Peyer's patch (tissue), 4 donors: Measurements from ENCODE around the gene ETV6. TPM values are rescaled to one million over a fixed set of nuclear protein-coding genes. Genes with fewer than 3 reads are reported as not detected.

Experiments
- DNase-seq, 3 donors: peaks; one replicate each; pipeline ENCODE4 v3.0.0-alpha.2; 2017 to 2019
- H3K27ac ChIP-seq, 4 donors: fragments of 200-600 bp; sonication (generic); one replicate each; pipeline ENCODE4 v1.5.1; 2016 to 2019
- H3K27me3 ChIP-seq, 2 donors: fragments of 200-600 bp; sonication (generic); one replicate each; pipeline ENCODE4 v1.5.1; 2019
- H3K36me3 ChIP-seq, 3 donors: fragments of 200-600 bp; sonication (generic); one replicate each; pipeline ENCODE4 v1.5.1; 2016 to 2019
- H3K4me1 ChIP-seq, 4 donors: fragments of 200-600 bp; sonication (generic); one replicate each; pipeline ENCODE4 v1.5.1; 2016 to 2019
- H3K4me3 ChIP-seq, 4 donors: fragments of 200-600 bp; sonication (generic); 1 replicate in 3 of 4; 2 replicates in 1 of 4; pipeline ENCODE4 v1.5.1; 2016 to 2019; ENCODE audit warnings: mild to moderate bottlenecking in 1 of 4
- H3K9me3 ChIP-seq, 4 donors: fragments of 200-600 bp; sonication (generic); one replicate each; pipeline ENCODE4 v1.5.1; 2016 to 2019; ENCODE audit warnings: mild to moderate bottlenecking in 1 of 4
- POLR2A ChIP-seq, 2 donors: fragments of 450-650 bp; IDR thresholded peaks; one replicate each; pipeline ENCODE4 v1.5.1; 2017; ENCODE audit warnings: antibody characterized with exemption in 2 of 2, mild to moderate bottlenecking in 2 of 2, moderate library complexity in 2 of 2
- total RNA-seq, 4 donors: library from RNA; depleted of rRNA; stranded (reverse); fragments of >200 nt; gene quantifications; one replicate each; pipeline ENCODE4 v1.1.0, GENCODE V29; 2016
- TF ChIP-seq, protein P1 (sequence below), 6 experiments: fragments of 450-650 bp in 4 of 6; fragments of 200-600 bp in 2 of 6; sonication (generic) in 1 of 6; IDR thresholded peaks; one replicate each; pipeline ENCODE4 v1.5.1; 2017 to 2019; ENCODE audit warnings: antibody characterized with exemption in 6 of 6, mild to moderate bottlenecking in 3 of 6, moderate library complexity in 1 of 6

ETV6 gene
- total RNA-seq, 4 donors from 2014 or later, result 35.4 to 49.5 (median 42.2) TPM

DNA sequence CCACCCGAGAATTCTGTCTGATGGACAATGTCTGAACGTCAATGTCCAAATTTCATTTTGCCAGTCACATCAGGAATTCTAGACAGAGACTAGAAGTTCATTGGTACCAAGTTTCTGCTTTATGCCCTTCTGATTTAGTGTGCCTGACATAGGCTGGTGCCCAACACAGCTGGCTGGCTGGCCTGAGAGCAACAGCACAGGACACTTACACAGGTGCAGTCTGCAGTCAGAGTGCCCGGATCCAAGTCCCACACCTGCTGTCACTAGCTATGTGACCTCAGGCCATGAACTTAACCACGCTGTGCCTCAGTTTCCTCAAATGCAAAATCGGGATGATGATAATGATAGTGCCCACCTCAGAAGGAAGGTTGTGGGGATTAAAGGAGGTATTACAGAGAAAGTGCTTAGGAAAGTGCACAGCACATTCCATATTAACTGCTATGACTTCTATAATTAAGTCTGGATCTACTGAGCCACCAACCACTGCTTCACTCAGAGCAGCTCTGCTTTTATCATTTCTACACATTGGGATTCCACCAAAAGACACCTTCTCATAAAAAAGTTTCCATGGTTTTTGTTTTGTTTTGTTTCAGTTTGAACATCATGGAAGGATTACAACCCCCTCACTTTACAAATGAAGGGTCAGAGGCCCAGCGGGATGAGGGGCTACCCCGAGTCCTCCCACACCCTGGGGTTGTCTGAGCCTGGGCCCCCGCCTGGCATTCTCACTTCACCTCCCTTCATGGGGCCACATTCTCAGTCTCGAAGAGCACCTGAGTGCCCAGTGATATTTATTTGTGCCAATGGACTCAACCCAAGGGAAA lies 252.4 kb downstream of the ETV6 start:
- Histone ChIP-seq H3K9me3 (no peaks in the 10 kb centered on the region), H3K27ac (no peak overlapping the region), H3K36me3 (no peaks in the 10 kb centered on the region), H3K4me1 (no peaks in the 10 kb centered on the region), H3K4me3 (no peak overlapping the region), H3K27me3 (no peaks in the 10 kb centered on the region)
- TF ChIP-seq POLR2A (IDR thresholded peaks at IDR 0.05), result no peak
- TF ChIP-seq, protein P1, sequence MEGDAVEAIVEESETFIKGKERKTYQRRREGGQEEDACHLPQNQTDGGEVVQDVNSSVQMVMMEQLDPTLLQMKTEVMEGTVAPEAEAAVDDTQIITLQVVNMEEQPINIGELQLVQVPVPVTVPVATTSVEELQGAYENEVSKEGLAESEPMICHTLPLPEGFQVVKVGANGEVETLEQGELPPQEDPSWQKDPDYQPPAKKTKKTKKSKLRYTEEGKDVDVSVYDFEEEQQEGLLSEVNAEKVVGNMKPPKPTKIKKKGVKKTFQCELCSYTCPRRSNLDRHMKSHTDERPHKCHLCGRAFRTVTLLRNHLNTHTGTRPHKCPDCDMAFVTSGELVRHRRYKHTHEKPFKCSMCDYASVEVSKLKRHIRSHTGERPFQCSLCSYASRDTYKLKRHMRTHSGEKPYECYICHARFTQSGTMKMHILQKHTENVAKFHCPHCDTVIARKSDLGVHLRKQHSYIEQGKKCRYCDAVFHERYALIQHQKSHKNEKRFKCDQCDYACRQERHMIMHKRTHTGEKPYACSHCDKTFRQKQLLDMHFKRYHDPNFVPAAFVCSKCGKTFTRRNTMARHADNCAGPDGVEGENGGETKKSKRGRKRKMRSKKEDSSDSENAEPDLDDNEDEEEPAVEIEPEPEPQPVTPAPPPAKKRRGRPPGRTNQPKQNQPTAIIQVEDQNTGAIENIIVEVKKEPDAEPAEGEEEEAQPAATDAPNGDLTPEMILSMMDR (IDR thresholded peaks at IDR 0.05), result no peak
- DNase-seq, result no peak

DNA sequence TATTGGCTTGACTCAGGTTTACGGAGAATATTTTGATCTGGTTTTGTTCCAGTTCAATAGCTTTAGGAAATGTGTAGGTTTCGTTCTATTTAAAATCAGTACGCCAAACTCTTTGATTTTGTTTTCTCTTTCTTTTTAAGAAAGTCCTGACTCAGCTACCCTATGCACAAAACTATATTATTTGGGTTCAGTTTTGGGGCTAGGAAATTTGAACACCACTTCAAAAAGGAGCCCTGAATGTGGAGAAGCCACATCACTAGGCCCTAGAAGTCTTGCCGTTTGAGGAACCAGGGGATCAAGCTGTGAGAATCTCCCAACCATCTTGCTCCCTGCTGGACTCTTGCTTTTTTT lies 253.0 kb downstream of the ETV6 start:
- H3K4me1 ChIP-seq, result no peaks in the 10 kb centered on the region

DNA sequence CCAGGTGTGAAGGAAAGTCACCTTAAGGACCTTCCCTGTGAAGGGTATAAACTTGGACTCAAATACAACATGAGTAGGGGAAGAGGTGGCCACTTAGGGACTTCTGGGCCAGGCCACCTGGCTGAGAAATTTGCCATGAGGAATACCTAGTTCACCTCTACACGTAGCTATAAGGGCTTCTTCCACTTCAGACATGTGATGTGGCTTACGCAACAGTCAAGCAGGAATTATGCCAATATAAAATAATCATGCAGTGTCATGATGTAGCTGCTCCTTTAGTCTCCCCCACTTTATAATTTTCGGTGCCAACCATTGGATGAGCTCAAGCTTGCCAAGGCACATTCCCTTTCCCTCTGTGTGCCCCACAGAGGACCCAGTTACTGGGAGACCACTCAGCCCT lies 254.7 kb downstream of the ETV6 start:
- no peak for TF ChIP-seq POLR2A (IDR thresholded peaks at IDR 0.05)
- TF ChIP-seq, protein P1 (IDR thresholded peaks at IDR 0.05), result no peak
- H3K9me3 ChIP-seq, result no peaks in the 10 kb centered on the region
- DNase-seq, result no peak
- no peaks in the 10 kb centered on the region for H3K4me1 ChIP-seq
- no peak overlapping the region for H3K27ac ChIP-seq
- no peaks in the 10 kb centered on the region for H3K27me3 ChIP-seq
- no peak overlapping the region for H3K4me3 ChIP-seq
- no peaks in the 10 kb centered on the region for H3K36me3 ChIP-seq

More for the DNA sequence above, 253.0 kb downstream of the ETV6 start:
- Histone ChIP-seq H3K4me3 (no peak overlapping the region), H3K27me3 (no peaks in the 10 kb centered on the region), H3K9me3 (no peaks in the 10 kb centered on the region), H3K27ac (no peak overlapping the region), H3K36me3 (no peaks in the 10 kb centered on the region)
- TF ChIP-seq POLR2A (IDR thresholded peaks at IDR 0.05), result no peak
- TF ChIP-seq, protein P1 (IDR thresholded peaks at IDR 0.05), result no peak
- DNase-seq, result no peak

DNA sequence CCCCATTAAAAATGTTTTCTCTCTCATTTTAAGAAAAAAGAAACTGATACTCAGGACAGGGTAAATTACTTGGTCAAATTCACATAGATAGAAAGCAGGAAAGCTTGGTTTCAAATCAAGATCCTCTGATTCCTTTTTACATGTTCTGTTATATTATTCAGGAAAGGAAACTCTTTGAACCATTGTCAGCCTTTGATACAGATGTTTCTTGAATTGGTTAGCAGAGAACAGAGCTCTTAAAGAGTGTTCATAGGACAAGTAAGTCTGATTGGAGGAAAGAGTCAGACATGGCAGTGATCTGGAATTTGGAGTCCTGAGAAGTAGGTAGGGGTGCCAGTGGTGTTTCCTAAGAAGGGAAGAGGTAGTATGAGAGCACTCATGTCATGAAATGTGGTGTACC lies 256.1 kb downstream of the ETV6 start:
- TF ChIP-seq, protein P1 (IDR thresholded peaks at IDR 0.05), result no peak
- TF ChIP-seq POLR2A (IDR thresholded peaks at IDR 0.05), result no peak
- DNase-seq, result no peak
- Histone ChIP-seq H3K9me3 (no peaks in the 10 kb centered on the region), H3K4me3 (no peak overlapping the region), H3K36me3 (no peaks in the 10 kb centered on the region), H3K27ac (no peak overlapping the region), H3K4me1 (no peaks in the 10 kb centered on the region), H3K27me3 (no peaks in the 10 kb centered on the region)

DNA sequence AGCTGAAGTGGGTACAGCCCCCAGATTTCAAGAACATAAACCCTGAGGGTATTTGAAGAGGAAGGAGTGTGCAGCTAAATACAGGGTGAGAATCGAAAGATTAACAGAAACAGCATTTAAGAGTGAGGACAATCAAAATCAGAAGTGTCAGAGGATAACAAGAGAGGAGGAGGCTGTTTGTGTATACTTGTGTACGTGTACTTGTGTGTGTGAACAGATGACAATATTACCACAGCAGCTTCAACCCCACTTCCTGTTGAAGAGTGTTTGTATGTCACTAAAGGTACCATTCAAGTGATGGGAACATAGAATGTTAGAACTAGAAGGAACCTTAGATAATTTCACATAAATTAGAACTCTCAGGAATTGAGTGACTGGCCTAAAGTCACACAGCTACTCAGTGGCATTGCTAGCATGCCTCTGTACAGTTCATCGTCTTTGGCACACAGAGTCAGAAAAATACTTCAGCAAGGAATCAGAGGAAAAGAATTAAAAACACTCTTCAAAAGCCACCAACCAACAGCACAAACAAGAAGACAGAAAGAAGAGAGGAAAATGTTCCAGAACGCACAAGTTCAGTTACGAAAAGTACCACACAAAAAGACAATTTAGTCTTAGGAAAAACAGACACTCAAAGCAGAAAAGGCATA lies 256.9 kb downstream of the ETV6 start:
- Histone ChIP-seq H3K4me3 (no peak overlapping the region), H3K9me3 (no peaks in the 10 kb centered on the region), H3K27ac (no peak overlapping the region), H3K27me3 (no peaks in the 10 kb centered on the region), H3K36me3 (no peaks in the 10 kb centered on the region), H3K4me1 (no peaks in the 10 kb centered on the region)
- no peak for TF ChIP-seq POLR2A (IDR thresholded peaks at IDR 0.05)
- TF ChIP-seq, protein P1 (IDR thresholded peaks at IDR 0.05), result no peak
- no peak for DNase-seq
